ENCODE results near the gene RFX2. TPM values are rescaled to one million over a fixed set of nuclear protein-coding genes. Genes with fewer than 3 reads are reported as not detected.
A peak's percentile ranks its signal among the peaks of the same experiment; 100 is the strongest.
"Not testable (repeated sequence)": the region's sequence is repeated elsewhere in the genome, so short reads cannot be mapped to it uniquely, and the experiment has no call there.

RFX2 gene
- total RNA-seq, 1 donor from 2014 or later: 12.7 TPM

DNA sequence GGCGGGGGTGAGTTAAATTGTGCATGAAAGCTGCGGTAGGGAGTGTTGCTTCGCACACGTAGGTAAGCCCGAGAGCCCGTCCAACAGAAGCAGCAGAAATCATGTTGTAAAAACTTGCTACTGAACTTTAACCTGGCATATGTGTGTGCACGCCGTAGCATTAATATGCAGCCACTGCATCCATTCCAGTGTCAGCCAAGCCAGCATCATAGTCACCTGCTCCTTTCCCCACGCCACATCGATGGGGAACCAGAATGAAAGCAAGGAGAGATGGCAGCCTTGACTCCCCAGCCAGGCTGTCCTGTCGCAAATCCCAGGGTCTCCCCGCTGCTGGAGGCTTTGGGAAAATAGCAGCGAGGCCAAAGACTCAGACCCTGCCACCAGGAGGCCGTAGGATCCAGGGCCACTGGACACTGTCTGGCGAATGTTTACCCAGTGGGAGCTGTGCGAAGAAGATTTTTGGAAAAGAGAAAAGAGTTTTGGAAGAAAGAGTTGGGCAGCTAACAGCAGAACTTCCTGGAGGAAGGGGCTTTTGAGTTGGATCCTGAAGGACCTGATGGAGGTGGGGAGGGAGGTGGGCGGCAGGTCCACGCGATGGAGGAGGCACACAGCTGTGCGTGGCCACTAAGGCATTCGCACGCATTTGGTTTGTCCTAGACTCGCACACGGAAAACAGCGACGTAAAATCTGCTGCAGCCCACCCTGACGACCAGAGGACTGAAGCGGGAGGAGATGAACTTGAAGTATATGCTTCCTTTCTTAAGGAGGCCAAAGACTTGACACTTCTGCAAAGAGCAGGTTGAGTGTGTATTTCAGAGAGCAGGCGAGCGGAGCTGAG, 83.7 kb downstream of the RFX2 start:
- ATAC-seq (no peak), DNase-seq (ENCODE audit: low spot score) (peak; percentile 47)
- intact Hi-C loops (cut with DNase I): no loop called here

DNA sequence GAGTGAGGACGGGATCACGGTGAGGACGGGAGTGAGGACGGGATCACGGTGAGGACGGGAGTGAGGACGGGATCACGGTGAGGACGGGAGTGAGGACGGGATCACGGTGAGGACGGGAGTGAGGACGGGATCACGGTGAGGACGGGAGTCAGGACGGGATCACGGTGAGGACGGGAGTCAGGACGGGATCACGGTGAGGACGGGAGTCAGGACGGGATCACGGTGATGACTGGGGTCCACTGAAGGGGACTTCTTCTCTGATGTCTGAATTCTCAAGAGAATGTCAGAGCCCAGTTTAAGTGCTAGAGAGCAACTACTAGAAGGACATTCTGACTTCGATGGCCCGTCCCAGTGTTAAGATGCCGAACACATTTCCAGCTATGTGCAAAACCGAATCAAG, 85.5 kb downstream of the RFX2 start:
- not testable (repeated sequence) for ATAC-seq; DNase-seq (ENCODE audit: low spot score)
- intact Hi-C loops (cut with DNase I): loop anchor here (5.0 kb wide), 1 partner anchor 37 kb away; no protein-coding TSS in a partner anchor

DNA sequence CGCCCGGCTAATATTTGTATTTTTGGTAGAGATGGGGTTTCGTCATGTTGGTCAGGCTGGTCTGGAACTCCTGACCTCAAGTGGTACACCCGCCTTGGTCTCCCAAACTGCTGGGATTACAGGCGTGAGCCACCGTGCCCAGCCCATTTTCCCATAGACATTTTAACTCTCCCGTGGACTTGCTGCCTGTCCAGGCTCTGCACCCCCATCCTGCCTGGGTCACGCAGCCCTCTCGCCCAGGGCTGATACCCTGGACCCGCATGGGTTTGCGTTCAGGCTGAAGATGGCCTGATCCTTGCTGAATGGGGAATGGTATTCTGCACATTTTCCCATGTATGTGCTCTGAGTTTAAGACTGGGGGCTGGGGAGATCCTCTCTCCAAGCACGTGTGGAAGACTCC, 86.4 kb downstream of the RFX2 start:
- ATAC-seq (no peak), DNase-seq (ENCODE audit: low spot score) (no peak)
- intact Hi-C loops (cut with DNase I): loop anchor here (5.0 kb wide), 1 partner anchor 37 kb away; no protein-coding TSS in a partner anchor

DNA sequence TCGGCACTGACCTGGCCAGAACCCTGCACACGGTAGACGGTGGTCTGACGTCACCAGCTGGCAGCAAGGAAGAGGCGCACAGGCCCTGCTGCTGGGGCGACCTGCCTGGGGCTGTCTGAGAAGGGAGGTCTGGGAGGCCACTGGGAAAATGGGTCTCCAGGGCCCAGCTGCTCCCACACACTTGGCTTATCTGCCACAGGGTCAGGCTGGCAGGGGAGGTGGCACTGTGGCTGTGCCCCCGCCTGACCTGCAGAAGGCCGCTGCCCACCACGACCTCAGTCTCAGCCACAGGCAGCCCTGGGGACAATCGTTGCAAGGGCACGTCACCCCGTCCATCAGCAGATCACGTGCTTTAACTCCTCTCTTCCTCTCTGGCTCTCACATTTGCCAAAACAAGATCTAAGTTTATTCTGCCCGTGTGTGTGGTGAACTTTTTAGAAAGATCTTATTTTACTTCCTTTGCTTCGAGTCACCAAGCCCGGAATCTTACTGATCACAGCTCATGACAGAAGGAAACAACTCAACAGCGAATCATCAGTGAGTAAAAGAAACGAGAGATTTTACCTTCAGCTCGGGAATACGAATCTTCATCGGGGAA, 87.1 kb downstream of the RFX2 start:
- no peak for DNase-seq (ENCODE audit: low spot score)
- peak; percentile 52 for ATAC-seq
- intact Hi-C loops (cut with DNase I): loop anchor here (5.0 kb wide), 1 partner anchor 36 kb away; no protein-coding TSS in a partner anchor

DNA sequence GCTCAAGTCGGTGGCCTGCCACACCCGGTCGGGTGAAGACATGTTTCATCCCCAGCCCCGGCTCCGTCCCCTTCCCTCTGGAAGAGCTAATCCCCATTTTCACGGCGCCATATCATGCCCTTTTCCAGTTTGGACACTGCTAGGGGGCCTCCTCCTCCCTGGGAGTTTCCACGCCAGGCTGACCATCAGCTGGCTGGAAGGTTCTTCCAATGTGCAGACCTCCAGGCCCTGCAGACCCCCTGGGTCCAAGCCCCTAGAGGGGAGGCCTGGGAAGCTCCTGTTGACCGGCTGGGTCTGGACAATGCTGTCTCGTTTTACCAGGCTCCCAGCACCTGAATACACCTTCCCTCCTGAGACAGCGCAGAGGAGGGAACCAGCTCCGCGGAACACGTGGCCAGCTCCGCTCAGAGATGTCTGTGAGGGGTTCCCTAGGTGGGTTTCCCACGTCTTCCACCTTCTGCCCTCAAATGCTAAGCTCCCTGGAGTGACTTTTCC, 87.7 kb downstream of the RFX2 start:
- intact Hi-C loops (cut with DNase I): loop anchor here (5.0 kb wide), 1 partner anchor 35 kb away; no protein-coding TSS in a partner anchor
- ATAC-seq: peak; percentile 16

DNA sequence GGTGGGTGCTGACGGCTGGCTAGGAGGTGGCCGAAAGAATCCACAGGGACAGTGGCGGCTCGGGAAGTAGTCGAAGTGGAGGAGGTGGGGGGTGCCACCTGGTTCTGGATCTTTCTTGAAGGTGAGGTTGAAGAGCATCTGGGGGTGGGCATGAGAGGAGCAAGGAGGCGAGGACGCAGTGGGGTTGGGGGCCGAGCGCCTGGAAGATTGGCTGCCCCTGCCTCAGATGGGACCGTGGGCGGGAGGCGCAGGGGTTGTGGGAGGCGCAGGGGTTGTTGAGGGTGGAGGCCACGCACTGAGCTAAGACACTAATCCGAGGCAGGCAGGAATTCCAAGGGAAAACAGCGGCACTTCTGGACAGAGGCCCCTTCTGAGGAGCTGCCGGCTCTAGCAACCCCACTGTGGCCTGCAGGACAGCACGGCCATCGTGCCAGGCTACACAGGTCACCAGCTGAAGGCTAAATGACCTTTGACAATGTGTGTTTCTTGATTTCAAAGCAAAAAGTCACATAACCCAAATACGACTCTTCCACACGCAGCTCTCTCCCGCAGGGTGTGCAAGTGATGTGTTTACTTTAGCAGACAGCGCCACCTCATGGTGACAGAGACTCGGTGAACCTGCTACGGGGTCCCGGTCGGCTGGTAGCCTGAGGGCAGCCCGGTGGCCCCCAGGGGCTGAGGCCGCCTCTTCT, 88.3 kb downstream of the RFX2 start:
- ATAC-seq (peak; percentile 91), DNase-seq (ENCODE audit: low spot score) (peak; percentile 90)
- intact Hi-C loops (cut with DNase I): loop anchor here (1.0 to 5.0 kb wide), 2 partner anchors 35 to 249 kb away; no protein-coding TSS in a partner anchor

More for the DNA sequence above, 87.7 kb downstream of the RFX2 start:
- no peak for DNase-seq (ENCODE audit: low spot score)

DNA sequence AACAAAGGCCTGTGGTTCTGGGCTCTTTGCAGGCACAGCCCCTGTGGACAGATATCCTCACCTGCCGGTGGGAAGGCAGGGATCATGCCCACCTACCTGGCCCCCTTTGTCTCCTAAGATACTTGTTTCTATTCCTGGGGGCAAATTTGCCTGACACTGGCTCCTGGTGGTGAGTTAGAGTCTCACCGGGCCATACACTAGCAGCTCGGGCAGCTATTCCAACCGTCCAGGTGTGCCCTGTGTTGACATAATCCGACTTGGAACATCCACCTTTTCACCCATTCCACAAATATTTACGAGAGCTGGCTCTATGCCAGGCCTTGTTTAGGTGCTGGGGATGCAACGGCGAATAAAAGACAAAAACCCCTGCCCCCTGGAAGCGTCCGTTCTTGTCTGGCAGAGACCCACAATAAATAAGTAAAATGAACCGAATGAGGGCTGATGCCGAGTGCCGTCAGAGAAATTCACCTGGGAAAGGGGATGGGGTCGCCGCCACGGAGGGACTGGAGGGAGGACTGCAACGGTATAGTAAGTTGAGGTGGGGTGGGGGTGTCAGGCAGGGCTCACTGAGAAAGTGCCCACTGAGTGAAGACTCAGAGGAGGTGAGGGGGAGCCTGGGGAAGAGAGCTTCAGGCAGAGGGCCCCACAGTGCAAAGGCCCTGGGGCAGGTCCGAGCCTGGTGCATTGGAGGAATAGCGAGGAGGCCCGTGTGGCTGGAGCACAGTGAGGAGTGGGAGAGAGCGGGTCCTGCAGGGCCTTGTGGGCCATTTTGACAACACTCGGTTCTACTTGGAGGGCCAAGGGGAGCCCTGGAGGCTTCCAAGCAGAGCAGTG, 89.1 kb downstream of the RFX2 start:
- no peak for ATAC-seq
- no peak for DNase-seq (ENCODE audit: low spot score)
- intact Hi-C loops (cut with DNase I): loop anchor here (1.0 to 5.0 kb wide), 2 partner anchors 34 to 248 kb away; no protein-coding TSS in a partner anchor

DNA sequence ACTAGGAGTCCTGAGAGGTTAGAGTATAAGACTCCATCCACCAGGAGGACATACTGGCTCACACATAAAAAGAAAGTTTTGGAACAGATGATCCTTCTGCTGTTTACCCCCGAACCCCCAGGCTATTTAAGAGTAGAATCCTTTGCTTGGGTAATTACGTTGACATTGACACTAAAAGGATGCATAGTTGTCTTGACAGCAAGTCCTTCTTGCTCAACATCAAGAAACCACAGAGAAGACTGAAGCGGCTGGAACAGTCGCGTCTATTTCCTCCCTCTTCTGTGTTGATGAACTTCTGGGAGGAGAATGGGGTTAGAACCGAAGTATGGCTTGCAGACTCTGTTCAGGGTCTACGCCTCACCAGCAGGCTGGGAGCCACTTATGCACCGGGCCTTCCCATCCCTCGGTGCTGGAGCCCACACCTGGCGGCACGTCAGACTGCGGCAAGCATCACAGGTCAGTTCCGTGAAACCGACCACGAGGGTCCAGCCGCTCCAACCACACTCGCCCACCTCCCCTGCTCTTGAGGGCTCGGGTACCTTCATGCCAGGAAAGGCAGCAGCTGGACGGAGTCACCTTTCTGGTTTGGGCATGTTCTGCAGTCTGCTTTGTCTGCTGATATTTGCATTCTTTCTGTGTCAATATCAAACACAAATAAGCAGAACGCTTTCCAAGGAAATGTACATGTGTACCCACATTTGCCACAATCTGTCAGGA, 90.0 kb downstream of the RFX2 start:
- ATAC-seq: no peak
- intact Hi-C loops (cut with DNase I): loop anchor here (5.0 kb wide), 1 partner anchor 33 kb away; no protein-coding TSS in a partner anchor
- DNase-seq (ENCODE audit: low spot score): no peak

DNA sequence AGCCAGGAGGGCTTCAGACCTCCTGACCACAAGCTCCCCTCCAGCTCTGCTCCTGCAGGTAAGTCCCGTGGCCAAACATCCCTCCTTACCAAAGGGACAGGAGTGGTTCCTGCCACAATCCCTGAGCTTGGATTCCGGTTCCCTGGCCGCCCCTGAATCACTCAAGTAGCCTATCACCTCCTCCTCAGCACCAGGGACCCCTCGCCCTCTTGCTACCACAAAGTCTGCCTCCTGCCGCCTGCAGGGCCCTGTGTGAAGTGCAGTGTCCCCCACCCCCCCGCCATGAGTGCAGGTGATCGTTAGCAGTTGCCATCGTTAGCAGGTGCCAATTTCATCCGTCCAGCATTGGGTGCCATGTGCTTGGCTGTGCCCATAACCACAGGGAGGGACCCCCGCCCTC, 91.5 kb downstream of the RFX2 start:
- DNase-seq (ENCODE audit: low spot score): no peak
- no peak for ATAC-seq
- intact Hi-C loops (cut with DNase I): loop anchor here (2.0 kb wide), 1 partner anchor 242 kb away; no protein-coding TSS in a partner anchor

DNA sequence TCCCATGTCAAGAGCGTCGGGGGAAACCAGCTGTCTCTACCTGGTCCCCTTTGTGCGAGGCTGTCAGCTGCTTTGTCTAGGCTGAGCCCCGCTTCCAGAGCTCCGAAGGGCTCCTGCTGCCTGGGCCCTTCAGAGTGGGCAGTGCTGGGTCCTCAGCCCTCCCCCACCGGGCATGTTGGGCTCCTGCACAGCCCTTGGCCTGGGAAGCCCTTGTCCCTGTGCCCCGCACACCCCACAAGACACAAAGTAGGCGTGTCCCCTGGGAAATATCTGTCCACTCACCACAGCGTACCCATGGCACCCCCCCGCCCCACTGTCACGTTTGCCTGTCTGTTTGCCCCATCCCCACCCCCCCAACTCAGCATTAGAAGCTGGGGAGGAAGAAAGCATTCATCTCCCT, 92.7 kb downstream of the RFX2 start:
- DNase-seq (ENCODE audit: low spot score) (no peak), ATAC-seq (no peak)
- intact Hi-C loops (cut with DNase I): no loop called here

DNA sequence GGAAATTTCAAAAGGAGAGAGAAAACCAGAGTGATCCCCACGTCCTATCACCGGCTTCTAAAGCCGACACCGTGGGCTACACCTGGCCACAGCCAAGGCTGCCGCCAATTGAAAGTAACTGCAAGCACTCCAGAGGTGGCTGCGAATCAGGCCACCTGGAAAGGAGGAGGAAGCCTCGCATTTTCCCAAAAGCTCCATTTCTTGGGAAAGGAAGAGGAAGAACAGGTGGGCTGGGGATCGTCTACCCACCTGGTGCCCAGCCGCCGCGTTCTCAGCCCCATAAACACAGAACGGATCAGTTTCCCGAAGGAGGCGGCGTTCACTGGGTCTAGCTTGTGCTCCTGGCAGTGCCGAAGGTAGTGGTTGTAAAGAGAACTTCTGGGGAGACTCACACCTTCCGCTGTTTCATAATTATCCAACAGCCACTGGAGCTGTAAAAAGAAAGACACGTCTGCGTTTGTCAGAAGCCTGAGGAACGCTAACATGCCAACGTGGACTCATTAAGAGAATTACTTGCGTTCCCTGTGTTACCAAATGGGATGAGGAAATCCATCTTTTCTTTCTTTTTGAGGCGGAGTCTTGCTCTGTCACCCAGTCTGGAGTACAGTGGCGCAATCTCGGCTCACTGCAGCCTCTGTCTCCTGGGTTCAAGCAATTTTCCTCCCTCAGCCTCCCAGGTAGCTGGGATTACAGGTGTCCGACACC, 94.3 kb downstream of the RFX2 start:
- DNase-seq (ENCODE audit: low spot score) (no peak), ATAC-seq (no peak)
- intact Hi-C loops (cut with DNase I): no loop called here

DNA sequence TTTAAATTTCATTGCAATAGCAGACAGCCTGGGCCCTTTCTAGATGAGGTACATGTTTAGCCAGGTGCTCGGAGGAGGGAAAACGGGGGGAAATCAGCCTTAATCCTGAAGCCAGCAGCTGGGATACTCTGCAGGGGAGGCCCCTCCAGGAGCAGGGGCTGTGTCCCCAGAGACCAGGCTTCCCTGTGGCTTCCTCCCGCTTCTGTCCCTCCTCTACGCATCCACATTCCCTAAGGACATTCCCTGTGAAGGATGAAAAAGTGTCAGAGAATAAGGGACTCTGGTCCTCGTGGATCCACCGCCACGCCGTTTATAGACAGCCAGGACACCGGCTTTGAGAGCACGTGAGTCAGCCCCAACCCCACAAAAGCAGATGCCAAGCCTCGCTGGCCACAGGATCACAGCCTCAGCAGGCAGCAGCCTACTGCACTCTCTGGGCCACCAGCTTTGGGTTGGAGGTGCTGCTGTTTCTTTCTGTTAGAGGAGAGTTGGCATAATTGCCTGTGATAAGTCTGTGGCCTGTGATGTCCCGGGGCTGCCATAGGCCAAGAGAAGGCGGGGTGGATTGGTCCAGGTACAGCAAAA, 95.7 kb downstream of the RFX2 start:
- DNase-seq (ENCODE audit: low spot score): no peak
- intact Hi-C loops (cut with DNase I): no loop called here
- ATAC-seq: no peak

DNA sequence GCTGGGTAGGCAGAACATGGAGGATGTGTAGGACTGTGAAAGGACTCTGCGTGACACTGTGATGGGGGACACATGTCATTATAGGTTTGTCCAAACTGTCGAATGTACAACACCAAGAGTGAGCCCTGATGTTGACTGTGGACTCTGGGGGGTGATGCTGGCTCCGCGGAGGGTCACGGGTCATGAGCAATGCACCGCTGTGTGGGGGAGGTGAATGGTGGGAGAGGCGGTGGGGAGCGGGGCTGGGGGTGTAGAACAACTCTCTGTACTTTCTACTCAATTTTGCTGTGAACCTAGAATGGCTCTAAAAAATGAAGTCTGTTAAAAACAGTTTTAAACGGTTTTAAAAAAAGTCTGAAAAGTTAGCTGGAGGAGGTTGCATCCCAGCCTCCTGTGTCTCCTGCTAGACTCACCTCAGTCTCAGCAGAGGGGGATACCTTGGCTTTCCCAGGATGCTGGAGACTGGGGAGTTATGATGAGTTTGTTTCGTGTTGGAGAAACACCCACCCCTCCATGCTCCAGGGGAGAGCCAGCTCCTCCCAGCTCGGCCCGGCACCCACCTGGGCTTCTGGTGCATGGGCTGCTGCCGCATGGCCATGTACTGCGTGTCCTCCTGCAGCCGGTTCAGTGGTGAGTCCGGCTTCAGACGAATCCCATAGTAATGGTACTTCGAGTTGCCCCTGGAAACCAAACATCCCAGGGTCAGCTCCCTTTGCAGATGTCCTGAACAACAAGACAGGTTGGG, 97.7 kb downstream of the RFX2 start:
- ATAC-seq (no peak), DNase-seq (ENCODE audit: low spot score) (no peak)
- intact Hi-C loops (cut with DNase I): no loop called here

DNA sequence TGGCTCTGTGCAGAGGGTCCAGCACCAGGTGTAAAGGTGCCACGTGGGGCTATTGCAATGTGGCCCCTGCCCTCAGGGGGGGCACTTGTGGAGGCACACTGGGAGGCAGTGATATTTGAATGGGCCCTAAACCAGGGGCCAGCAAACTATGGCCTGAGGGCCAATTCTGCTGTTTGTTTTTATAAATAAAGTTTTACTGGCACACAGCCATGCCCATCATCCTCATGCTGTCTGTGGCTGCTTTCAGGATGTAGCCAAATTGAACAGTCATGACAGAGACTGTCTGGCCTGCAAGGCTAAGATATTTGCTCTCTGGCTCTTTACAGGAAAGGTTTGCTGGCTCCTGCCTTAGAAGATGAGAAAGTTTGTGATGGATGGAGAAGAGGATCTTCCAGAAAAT, 98.5 kb downstream of the RFX2 start:
- intact Hi-C loops (cut with DNase I): no loop called here
- ATAC-seq: peak; percentile 42
- no peak for DNase-seq (ENCODE audit: low spot score)

DNA sequence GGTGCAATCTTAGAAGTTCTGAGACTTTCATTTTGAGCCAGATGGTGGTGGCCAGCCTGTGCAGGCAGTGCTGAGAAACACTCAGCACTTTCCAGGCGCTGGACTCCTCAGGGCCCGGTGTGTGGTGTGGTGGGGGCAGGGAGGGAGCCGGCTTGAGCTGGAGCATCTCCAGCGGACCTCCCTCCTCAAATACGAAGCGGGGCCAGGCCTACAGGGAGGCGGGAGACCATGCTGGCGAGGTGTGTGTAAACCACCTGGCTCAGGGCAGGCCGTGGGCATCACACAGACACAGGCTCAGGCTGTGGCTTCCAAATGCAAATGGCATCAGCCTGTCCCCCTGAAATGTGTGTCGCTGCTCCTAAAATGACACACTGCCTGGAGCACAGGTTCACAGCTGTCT, 99.1 kb downstream of the RFX2 start:
- intact Hi-C loops (cut with DNase I): no loop called here
- no peak for DNase-seq (ENCODE audit: low spot score)
- peak; percentile 47 for ATAC-seq

DNA sequence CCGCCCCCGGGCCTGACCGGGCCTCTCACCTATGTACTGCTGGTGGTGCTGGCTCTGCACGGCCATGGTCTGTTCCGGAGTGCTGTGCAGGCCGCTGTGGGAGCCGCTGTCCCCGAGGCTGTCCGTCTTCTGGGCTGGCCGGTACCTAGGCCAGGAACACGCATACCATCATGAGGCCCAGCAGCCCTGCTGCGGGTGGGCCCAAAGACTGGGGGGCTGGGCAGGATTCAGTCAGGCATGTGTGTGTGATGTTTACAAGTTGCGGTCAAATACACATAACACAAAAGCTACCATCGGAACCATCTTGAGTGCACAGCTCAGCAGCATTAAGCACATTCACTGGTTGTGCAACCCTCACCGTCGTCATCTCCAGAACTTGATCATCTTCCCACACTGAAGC, 100.2 kb downstream of the RFX2 start:
- ATAC-seq (no peak), DNase-seq (ENCODE audit: low spot score) (no peak)
- intact Hi-C loops (cut with DNase I): no loop called here

Measured in sciatic nerve (tissue), 2 donors.